ENCODE data around the gene CHN2. TPM values are rescaled to one million over a fixed set of nuclear protein-coding genes. Genes with fewer than 3 reads are reported as not detected.

The CHN2 gene
- polyA plus RNA-seq, 1 experiment = not detected

DNA sequence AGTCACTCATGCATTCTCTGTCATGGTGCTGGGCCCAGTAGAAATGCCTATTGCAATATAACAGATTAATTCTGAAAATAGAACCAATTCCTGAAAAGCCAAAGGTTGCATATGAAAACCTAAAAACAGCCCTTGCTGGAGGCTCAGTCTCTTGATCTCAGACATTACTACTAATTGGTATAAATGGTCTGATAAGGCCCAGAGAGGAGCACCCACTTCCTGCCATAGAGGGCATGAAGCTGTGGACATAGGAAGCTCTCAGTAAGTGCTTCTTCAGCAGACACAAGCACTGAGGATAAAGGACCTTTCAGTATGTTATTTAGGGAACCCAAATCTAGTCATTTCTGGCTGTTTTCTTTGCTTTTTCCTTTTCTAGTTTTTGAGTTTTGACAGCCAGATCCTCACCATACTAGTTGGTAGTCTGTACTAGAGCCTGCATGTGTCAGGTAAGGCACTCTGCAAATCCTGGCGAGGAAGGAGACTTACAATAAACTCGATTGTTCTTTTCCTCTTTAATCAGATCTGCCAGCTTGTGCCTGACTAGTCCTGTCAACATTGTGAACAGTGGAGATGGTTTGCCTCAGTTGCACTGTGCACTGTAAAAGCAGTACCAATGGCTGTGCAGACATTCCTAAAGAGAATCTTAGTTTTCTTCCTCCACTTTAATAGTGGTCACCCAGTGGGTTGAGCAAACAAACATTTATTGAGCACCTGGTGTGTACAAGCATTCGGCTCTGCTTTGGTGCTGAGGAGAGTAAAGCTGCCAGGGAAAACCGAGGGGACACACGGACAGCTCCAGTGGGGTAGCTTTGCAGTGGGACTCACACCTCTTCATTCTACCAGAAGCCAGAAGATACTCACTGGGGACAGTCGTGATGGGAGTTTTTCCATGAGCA is 140.9 kb downstream of the CHN2 start:
- H3K9me3 ChIP-seq (ENCODE audit: control insufficient read depth, insufficient read depth, low read length) = no peaks in the 10 kb centered on the region
- H3K4me3 ChIP-seq (ENCODE audit: low read depth, low read length) = no peak overlapping the region
- ChIA-PET CTCF (no interaction called here), POLR2A (no interaction called here)
- no peaks in the 10 kb centered on the region for H3K27me3 ChIP-seq (ENCODE audit: control insufficient read depth, insufficient read depth, low read length)
- TF ChIP-seq, protein P1, sequence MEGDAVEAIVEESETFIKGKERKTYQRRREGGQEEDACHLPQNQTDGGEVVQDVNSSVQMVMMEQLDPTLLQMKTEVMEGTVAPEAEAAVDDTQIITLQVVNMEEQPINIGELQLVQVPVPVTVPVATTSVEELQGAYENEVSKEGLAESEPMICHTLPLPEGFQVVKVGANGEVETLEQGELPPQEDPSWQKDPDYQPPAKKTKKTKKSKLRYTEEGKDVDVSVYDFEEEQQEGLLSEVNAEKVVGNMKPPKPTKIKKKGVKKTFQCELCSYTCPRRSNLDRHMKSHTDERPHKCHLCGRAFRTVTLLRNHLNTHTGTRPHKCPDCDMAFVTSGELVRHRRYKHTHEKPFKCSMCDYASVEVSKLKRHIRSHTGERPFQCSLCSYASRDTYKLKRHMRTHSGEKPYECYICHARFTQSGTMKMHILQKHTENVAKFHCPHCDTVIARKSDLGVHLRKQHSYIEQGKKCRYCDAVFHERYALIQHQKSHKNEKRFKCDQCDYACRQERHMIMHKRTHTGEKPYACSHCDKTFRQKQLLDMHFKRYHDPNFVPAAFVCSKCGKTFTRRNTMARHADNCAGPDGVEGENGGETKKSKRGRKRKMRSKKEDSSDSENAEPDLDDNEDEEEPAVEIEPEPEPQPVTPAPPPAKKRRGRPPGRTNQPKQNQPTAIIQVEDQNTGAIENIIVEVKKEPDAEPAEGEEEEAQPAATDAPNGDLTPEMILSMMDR (IDR thresholded peaks at IDR 0.05; ENCODE audit: low read depth, low read length) = no peak
- DNase-seq (ENCODE audit: low read depth, low spot score) = no peak
- no peak overlapping the region for H3K27ac ChIP-seq (ENCODE audit: low read depth, low read length)

DNA sequence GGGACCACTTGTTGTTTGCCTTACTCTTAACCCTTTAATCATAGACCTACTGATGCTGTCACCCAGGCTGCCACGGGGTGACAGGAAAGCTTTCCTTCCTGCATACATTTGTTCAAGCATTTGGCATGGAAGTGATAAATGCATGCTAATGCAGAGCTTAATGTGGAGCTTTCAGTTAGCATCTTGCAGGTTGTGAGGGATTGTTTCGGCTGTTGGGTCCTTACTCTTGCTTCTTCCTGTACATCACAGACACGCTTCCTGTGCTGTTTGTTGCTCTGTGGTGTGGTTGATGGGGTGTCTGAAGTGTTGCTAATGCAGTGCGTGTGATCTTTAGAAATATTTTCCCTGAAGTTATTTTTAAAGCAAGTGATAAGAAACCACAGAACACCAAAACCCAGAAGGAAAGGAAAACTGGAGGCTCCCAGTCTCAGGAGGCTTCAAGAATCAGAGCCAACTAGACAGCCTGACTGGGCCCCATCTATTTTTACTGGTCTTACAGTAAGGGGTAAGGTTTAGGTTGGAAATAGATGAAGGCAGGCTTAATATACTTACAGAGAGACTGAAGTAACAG is 143.1 kb downstream of the CHN2 start:
- TF ChIP-seq, protein P1 (IDR thresholded peaks at IDR 0.05; ENCODE audit: low read depth, low read length) = no peak
- H3K27me3 ChIP-seq (ENCODE audit: control insufficient read depth, insufficient read depth, low read length) = no peaks in the 10 kb centered on the region
- DNase-seq (ENCODE audit: low read depth, low spot score) = no peak
- ChIA-PET CTCF (no interaction called here), POLR2A (no interaction called here)
- no peaks in the 10 kb centered on the region for H3K9me3 ChIP-seq (ENCODE audit: control insufficient read depth, insufficient read depth, low read length)
- no peak overlapping the region for H3K27ac ChIP-seq (ENCODE audit: low read depth, low read length)
- no peak overlapping the region for H3K4me3 ChIP-seq (ENCODE audit: low read depth, low read length)

DNA sequence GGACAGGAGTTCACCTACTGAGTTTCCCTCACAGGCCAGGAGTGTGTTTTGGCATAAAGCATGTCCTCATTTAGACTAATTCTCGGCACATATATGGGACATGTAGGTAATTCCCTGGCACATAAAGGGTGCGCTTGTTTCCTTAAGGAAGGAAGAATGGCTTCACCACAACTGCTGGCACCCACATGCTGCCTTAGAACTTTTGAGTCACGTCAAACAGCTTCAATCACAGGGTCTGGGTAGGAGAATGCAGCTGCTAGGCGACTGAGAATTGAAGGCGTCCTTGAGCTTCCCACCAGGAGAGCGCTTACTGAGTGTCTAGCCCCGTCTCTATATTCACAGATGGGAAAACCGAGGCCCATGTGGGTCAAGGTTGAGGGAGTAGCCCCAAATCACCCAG is 146.1 kb downstream of the CHN2 start:
- no peaks in the 10 kb centered on the region for H3K9me3 ChIP-seq (ENCODE audit: control insufficient read depth, insufficient read depth, low read length)
- ChIA-PET CTCF (no interaction called here), POLR2A (no interaction called here)
- no peak overlapping the region for H3K27ac ChIP-seq (ENCODE audit: low read depth, low read length)
- H3K4me3 ChIP-seq (ENCODE audit: low read depth, low read length) = no peak overlapping the region
- no peaks in the 10 kb centered on the region for H3K27me3 ChIP-seq (ENCODE audit: control insufficient read depth, insufficient read depth, low read length)
- DNase-seq (ENCODE audit: low read depth, low spot score) = no peak
- TF ChIP-seq, protein P1 (IDR thresholded peaks at IDR 0.05; ENCODE audit: low read depth, low read length) = no peak

DNA sequence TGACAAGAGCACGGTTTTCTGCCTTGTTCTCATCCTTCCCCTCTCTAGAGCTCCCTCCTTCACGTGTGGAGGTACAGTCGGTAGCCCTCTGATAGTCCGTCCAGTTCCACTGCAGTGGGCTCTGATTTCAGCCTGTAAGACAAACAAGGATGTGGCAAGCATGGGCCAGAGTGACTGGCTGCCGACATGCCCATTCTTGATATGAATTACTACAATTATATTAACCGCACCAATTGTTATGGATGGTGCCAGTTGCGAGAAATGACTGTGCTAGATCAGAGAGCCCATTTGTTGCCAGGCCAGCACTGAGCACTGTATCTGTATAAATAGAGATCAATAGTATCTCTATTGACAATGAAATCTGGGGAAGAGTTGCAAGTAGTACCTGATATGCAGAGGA is 146.6 kb downstream of the CHN2 start:
- ChIA-PET POLR2A (no interaction called here), CTCF (no interaction called here)

DNA sequence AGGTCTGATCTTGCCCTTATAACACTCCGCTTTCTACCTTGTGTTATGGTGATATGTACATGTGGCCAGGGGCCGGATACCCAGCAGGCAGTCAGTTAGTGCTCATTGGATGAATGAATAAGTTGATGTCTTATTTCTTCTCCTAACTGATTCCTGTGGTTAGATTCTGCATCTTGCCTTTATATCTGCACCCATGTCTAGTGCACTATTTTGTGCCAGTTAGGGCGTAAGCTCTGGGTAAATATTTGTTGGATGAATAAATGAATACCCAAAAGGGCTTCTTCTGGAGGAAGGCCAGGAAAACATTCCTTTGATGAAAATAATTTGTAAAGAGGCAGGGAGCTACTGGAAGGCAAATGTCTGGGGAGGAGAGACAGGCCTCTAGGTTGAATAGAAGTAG is 148.2 kb downstream of the CHN2 start:
- no peak for DNase-seq (ENCODE audit: low read depth, low spot score)
- H3K27me3 ChIP-seq (ENCODE audit: control insufficient read depth, insufficient read depth, low read length) = no peaks in the 10 kb centered on the region
- H3K27ac ChIP-seq (ENCODE audit: low read depth, low read length) = no peak overlapping the region
- TF ChIP-seq, protein P1 (IDR thresholded peaks at IDR 0.05; ENCODE audit: low read depth, low read length) = no peak
- POLR2A ChIA-PET = no interaction called here
- no peaks in the 10 kb centered on the region for H3K9me3 ChIP-seq (ENCODE audit: control insufficient read depth, insufficient read depth, low read length)
- H3K4me3 ChIP-seq (ENCODE audit: low read depth, low read length) = no peak overlapping the region
- CTCF ChIA-PET = interaction anchor here (0.9 kb wide), 1 partner anchor 421 kb away, joined by 3 read pairs; no protein-coding TSS in a partner anchor

More for the DNA sequence above, 146.6 kb downstream of the CHN2 start:
- DNase-seq (ENCODE audit: low read depth, low spot score) = no peak
- Histone ChIP-seq H3K27me3 (ENCODE audit: control insufficient read depth, insufficient read depth, low read length) (no peaks in the 10 kb centered on the region), H3K27ac (ENCODE audit: low read depth, low read length) (no peak overlapping the region), H3K4me3 (ENCODE audit: low read depth, low read length) (no peak overlapping the region), H3K9me3 (ENCODE audit: control insufficient read depth, insufficient read depth, low read length) (no peaks in the 10 kb centered on the region)
- TF ChIP-seq, protein P1 (IDR thresholded peaks at IDR 0.05; ENCODE audit: low read depth, low read length) = no peak

All from AG04450 (cell line).